ENCODE data around the gene ENC1. TPM values are rescaled to one million over a fixed set of nuclear protein-coding genes. Genes with fewer than 3 reads are reported as not detected.

The ENC1 gene
- total and polyA plus RNA-seq, 10 of the 15 experiments (the other 5 are each of a cell fraction or from before 2014, with no cell fraction given), result 8.2 to 55.5 (median 32.1) TPM

- FAIRE-seq, result no peak
- ChIA-PET RAD21 (ENCODE audit: unreplicated experiment) (interaction anchor here (1.0 to 1.7 kb wide), 2 partner anchors 49 to 99 kb away, joined by 3 to 4 read pairs; no protein-coding TSS in a partner anchor), SMC1A (ENCODE audit: uncharacterized antibody, unreplicated experiment) (interaction anchor here (0.5 to 1.7 kb wide), 5 partner anchors 44 to 673 kb away, joined by 3 to 6 read pairs (median 5); partner anchors contain the start of gene ENC1), CTCF (interaction anchor here (0.8 to 1.3 kb wide), 2 partner anchors 9 to 12 kb away, joined by 3 to 4 read pairs; no protein-coding TSS in a partner anchor), POLR2A (no interaction called here)
- Histone ChIP-seq H3K27ac (ENCODE audit: control insufficient read depth, insufficient read depth) (no peak overlapping the region), H3K9ac (ENCODE audit: control insufficient read depth, insufficient read depth, low read length) (no peak overlapping the region), H4K20me1 (ENCODE audit: control insufficient read depth, insufficient read depth) (no peaks in the 10 kb centered on the region), H3K4me1 (ENCODE audit: control insufficient read depth, insufficient read depth, low read length) (no peaks in the 10 kb centered on the region), H3K9me3 (replicated peaks; ENCODE audit: control insufficient read depth, insufficient read depth, low read length) (no peaks in the 10 kb centered on the region; the same call in 1 of the 3 replicates), H3K36me3 (ENCODE audit: control insufficient read depth in 2 of 2, insufficient read depth in 2 of 2, low read length in 1 of 2) (no peaks in the 10 kb centered on the region), H2AFZ (ENCODE audit: control insufficient read depth, low read depth, low read length) (no peak overlapping the region), H3K79me2 (ENCODE audit: control insufficient read depth, insufficient read depth, low read length) (no peaks in the 10 kb centered on the region), H3K4me2 (ENCODE audit: control insufficient read depth, insufficient read depth) (no peak overlapping the region), H3K4me3 (no peak overlapping the region), H3K27me3 (replicated peaks in 1 of 2; ENCODE audit: control insufficient read depth in 2 of 2, insufficient read depth in 2 of 2, low read length in 1 of 2) (0 out of 4 replicates have a peak, but pooled peaks cover 0 to 4% of the 10 kb centered on the region in 2 experiments)
- DNase-seq (ENCODE audit: low read depth, low spot score), result no peak
- TF ChIP-seq ZNF207 (IDR thresholded peaks at IDR 0.05; ENCODE audit: borderline replicate concordance), result no peak
- no peak for TF ChIP-seq RELA (IDR thresholded peaks at IDR 0.05; ENCODE audit: borderline replicate concordance, partially characterized antibody)
- no peak for TF ChIP-seq ZBED1 (IDR thresholded peaks at IDR 0.05; ENCODE audit: borderline replicate concordance)
- TF ChIP-seq YBX1 (IDR thresholded peaks at IDR 0.05), result no peak
- no peak for TF ChIP-seq JUND (IDR thresholded peaks at IDR 0.05; ENCODE audit: low read depth, low read length)
- TF ChIP-seq USF2 (IDR thresholded peaks at IDR 0.05; ENCODE audit: borderline replicate concordance, low read depth, low read length), result no peak
- TF ChIP-seq NR2F1 (conservative IDR thresholded peaks at IDR 0.05), result no peak
- TF ChIP-seq FOXM1 (IDR thresholded peaks at IDR 0.05; ENCODE audit: low read depth, low read length), result no peak
- TF ChIP-seq CREM (IDR thresholded peaks at IDR 0.05; ENCODE audit: low read depth), result no peak
- TF ChIP-seq MAX (IDR thresholded peaks at IDR 0.05; ENCODE audit: low read depth, low read length), result no peak
- no peak for TF ChIP-seq ZNF592 (IDR thresholded peaks at IDR 0.05)
- TF ChIP-seq EP300 (IDR thresholded peaks at IDR 0.05; ENCODE audit: borderline replicate concordance in 1 of 2, control insufficient read depth in 1 of 2, low read depth in 2 of 2, low read length in 2 of 2), result no peak
- no peak for TF ChIP-seq CHD4 (IDR thresholded peaks at IDR 0.05)
- TF ChIP-seq SMARCA5 (IDR thresholded peaks at IDR 0.05), result no peak
- no peak for TF ChIP-seq EGR1 (IDR thresholded peaks at IDR 0.05; ENCODE audit: borderline replicate concordance in 1 of 2, low read depth in 2 of 2, low read length in 2 of 2)
- no peak for TF ChIP-seq HCFC1 (IDR thresholded peaks at IDR 0.05; ENCODE audit: low read length)
- no peak for TF ChIP-seq ASH2L (IDR thresholded peaks at IDR 0.05; ENCODE audit: borderline replicate concordance, low read depth)
- 34% methylated on average over 6 of the region's 6 CpGs for WGBS (ENCODE audit: insufficient coverage, insufficient replicate concordance, low lambda C conversion rate, missing lambda C conversion rate)
- intact Hi-C loops (cut with micrococcal nuclease; ENCODE audit: unreplicated experiment), result loop anchor here (2.0 kb wide), 1 partner anchor 43 kb away; no protein-coding TSS in a partner anchor
- BruUV-seq (replicated peaks), result no TSS peak
- in situ Hi-C loops (cut with MboI), result no loop called here
- peak; percentile 31; the same call in 1 of the 3 replicates for ATAC-seq
Observed at GRCh38 chr5:74589204-74590056, 51.1 kb downstream of the ENC1 start.

Data from GM12878 (cell line).